ENCODE results near the gene PRR13.

PRR13 gene

GRCh38 chr12:53493610-53494391, 52.3 kb downstream of the PRR13 start:
- peaks cover 13% of the 10 kb centered on the region for H3K4me1 ChIP-seq
- peak overlapping the region; percentile 62 for H3K4me3 ChIP-seq (ENCODE audit: low read depth, low read length)
- no peaks in the 10 kb centered on the region for H3K27me3 ChIP-seq
- DNase-seq = no peak
- no peaks in the 10 kb centered on the region for H3K9me3 ChIP-seq
- no peak; the same call in 1 of the 2 replicates for TF ChIP-seq CTCF (IDR thresholded peaks at IDR 0.05; ENCODE audit: low read depth, low read length)
- H3K36me3 ChIP-seq = no peaks in the 10 kb centered on the region

Measured in BE2C (cell line).